OCI-LY7 (cell line): ENCODE results near the gene PSD2. TPM values are rescaled to one million over a fixed set of nuclear protein-coding genes. Genes with fewer than 3 reads are reported as not detected.

ENCODE experiments used
- BruUV-seq: library from RNA; stranded (reverse); fragments of 400-500 nt; replicated peaks from 2 replicates; lab custom pipeline; 2021; lab: Mats Ljungman, UMichigan
- CTCF ChIA-PET: fragments of 300-600 bp; sonication (Branson Sonifier 250); formaldehyde crosslinking; loops from one replicate; lab custom pipeline; 2022; ENCODE audit warnings: antibody characterized with exemption; ENCODE audit not compliant: unreplicated experiment; lab: Charles Lee
- POLR2A ChIA-PET: fragments of 300-600 bp; sonication (Branson Sonifier 250); formaldehyde crosslinking; loops from one replicate; lab custom pipeline; 2022; ENCODE audit warnings: antibody characterized with exemption; lab: Charles Lee
- DNase-seq: peaks from one replicate; pipeline ENCODE4 v3.0.0-alpha.2; 2015; ENCODE audit warnings: low spot score
- H2AFZ ChIP-seq: fragments of 200-600 bp; sonication (generic), shearing (Covaris generic); 2 replicates; pipeline ENCODE4 v1.6.1; 2014; ENCODE audit warnings: mild to moderate bottlenecking, antibody characterized with exemption, low read length, moderate library complexity
- H3K27ac ChIP-seq: fragments of 200-600 bp; sonication (generic); 2 replicates; pipeline ENCODE4 v1.5.1; 2014; ENCODE audit warnings: mixed run types, low read depth, mild to moderate bottlenecking, moderate library complexity, low read length, inconsistent platforms; ENCODE audit not compliant: poor library complexity, severe bottlenecking
- H3K36me3 ChIP-seq: fragments of 200-600 bp; sonication (generic); 2 replicates; pipeline ENCODE4 v1.6.1; 2014; ENCODE audit warnings: mild to moderate bottlenecking, antibody characterized with exemption, low read length, moderate library complexity, mixed read lengths; ENCODE audit not compliant: insufficient read depth
- H3K4me1 ChIP-seq: fragments of 200-600 bp; sonication (generic); 2 replicates; pipeline ENCODE4 v1.5.1; 2014; ENCODE audit warnings: mild to moderate bottlenecking, low read length; ENCODE audit not compliant: insufficient read depth, poor library complexity, severe bottlenecking
- H3K4me2 ChIP-seq: fragments of 200-600 bp; sonication (generic); 2 replicates; pipeline ENCODE4 v1.6.1; 2014; ENCODE audit warnings: mild to moderate bottlenecking, low read length
- H3K4me3 ChIP-seq: fragments of 200-600 bp; sonication (generic); 2 replicates; pipeline ENCODE4 v1.5.1; 2014; ENCODE audit warnings: mild to moderate bottlenecking, low read depth, low read length; ENCODE audit not compliant: poor library complexity, severe bottlenecking
- H3K79me2 ChIP-seq: fragments of 200-600 bp; sonication (generic); 2 replicates; pipeline ENCODE4 v1.6.1; 2016; ENCODE audit warnings: low read depth, mild to moderate bottlenecking, low read length, moderate library complexity, mixed read lengths; ENCODE audit not compliant: insufficient read depth
- H3K9me2 ChIP-seq: fragments of 200-600 bp; sonication (generic); 2 replicates; pipeline ENCODE4 v1.6.1; 2016; ENCODE audit warnings: mild to moderate bottlenecking, low read length, mixed read lengths; ENCODE audit not compliant: insufficient read depth
- H3K9me3 ChIP-seq: fragments of 200-600 bp; sonication (generic); 2 replicates; pipeline ENCODE4 v1.6.1; 2014; ENCODE audit warnings: mild to moderate bottlenecking, mixed run types, low read length, mixed read lengths
- H4K20me1 ChIP-seq: fragments of 200-600 bp; sonication (generic); 2 replicates; pipeline ENCODE4 v1.6.1; 2014; ENCODE audit warnings: mild to moderate bottlenecking, antibody characterized with exemption, low read length, moderate library complexity, mixed read lengths; ENCODE audit not compliant: insufficient read depth
- EZH2phosphoT487 ChIP-seq: fragments of 200-600 bp; sonication (generic); IDR thresholded peaks from 2 replicates; pipeline ENCODE4 v1.6.1; 2018; ENCODE audit warnings: low read depth, borderline replicate concordance, mild to moderate bottlenecking, mixed run types, antibody characterized with exemption, low read length, moderate library complexity, mixed read lengths
- intact Hi-C: fragments of 100-400 bp; cut with micrococcal nuclease; formaldehyde crosslinking; loops from one replicate; pipeline ENCODE4 v1.10.0; 2022; ENCODE audit not compliant: unreplicated experiment
- total RNA-seq, 2 experiments: library from RNA; depleted of rRNA in 1 of 2; stranded (reverse); fragments of >200 nt in 1 of 2; shearing (Covaris generic) in 1 of 2; gene quantifications; 2 replicates each; pipeline ENCODE4 v1.2.3, GENCODE V29; 2014 to 2022
- TF ChIP-seq, protein P1 (sequence below): fragments of 200-600 bp; sonication (generic); conservative IDR thresholded peaks from 2 replicates; pipeline ENCODE4 v1.5.1; 2014; ENCODE audit warnings: mild to moderate bottlenecking, antibody characterized with exemption, low read length, moderate library complexity, mixed read lengths

The PSD2 gene
- total RNA-seq, 2 experiments from 2014 or later: 0.11 to 0.13 TPM

DNA sequence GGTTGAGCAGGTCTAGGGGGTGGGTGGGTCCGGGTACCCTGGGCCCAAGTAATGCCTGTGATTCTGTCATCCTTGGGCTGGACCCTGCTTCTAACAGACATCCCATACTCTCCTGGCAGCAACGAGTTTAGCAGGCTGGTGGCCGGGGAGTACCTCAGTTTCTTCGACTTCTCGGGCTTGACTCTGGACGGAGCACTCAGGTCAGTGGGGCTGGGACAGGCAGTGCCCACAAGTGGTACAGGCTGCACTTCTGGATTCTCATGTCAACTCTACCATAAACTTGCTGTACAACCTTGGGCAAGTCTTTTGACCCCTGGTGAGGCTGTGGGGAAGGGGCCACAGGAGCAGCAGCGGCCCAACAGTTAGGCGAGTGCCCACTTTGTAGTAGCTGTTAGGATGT, 21.8 kb downstream of the PSD2 start:
- H2AFZ ChIP-seq: no peak overlapping the region
- H3K4me3 ChIP-seq: no peak overlapping the region
- H3K36me3 ChIP-seq: no peaks in the 10 kb centered on the region
- intact Hi-C loops: no loop called here
- ChIA-PET CTCF (no interaction called here), POLR2A (interaction anchor here (0.5 to 0.6 kb wide), 2 partner anchors 32 to 191 kb away, joined by 3 to 4 read pairs; no protein-coding TSS in a partner anchor)
- H3K27ac ChIP-seq: no peak overlapping the region
- no peak overlapping the region for H3K4me2 ChIP-seq
- no peaks in the 10 kb centered on the region for H4K20me1 ChIP-seq
- BruUV-seq: no TSS peak
- H3K9me2 ChIP-seq: no peaks in the 10 kb centered on the region
- H3K9me3 ChIP-seq: no peaks in the 10 kb centered on the region
- no peak for TF ChIP-seq EZH2phosphoT487
- TF ChIP-seq, protein P1, sequence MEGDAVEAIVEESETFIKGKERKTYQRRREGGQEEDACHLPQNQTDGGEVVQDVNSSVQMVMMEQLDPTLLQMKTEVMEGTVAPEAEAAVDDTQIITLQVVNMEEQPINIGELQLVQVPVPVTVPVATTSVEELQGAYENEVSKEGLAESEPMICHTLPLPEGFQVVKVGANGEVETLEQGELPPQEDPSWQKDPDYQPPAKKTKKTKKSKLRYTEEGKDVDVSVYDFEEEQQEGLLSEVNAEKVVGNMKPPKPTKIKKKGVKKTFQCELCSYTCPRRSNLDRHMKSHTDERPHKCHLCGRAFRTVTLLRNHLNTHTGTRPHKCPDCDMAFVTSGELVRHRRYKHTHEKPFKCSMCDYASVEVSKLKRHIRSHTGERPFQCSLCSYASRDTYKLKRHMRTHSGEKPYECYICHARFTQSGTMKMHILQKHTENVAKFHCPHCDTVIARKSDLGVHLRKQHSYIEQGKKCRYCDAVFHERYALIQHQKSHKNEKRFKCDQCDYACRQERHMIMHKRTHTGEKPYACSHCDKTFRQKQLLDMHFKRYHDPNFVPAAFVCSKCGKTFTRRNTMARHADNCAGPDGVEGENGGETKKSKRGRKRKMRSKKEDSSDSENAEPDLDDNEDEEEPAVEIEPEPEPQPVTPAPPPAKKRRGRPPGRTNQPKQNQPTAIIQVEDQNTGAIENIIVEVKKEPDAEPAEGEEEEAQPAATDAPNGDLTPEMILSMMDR: no peak
- no peaks in the 10 kb centered on the region for H3K79me2 ChIP-seq
- no peaks in the 10 kb centered on the region for H3K4me1 ChIP-seq
- no peak for DNase-seq

DNA sequence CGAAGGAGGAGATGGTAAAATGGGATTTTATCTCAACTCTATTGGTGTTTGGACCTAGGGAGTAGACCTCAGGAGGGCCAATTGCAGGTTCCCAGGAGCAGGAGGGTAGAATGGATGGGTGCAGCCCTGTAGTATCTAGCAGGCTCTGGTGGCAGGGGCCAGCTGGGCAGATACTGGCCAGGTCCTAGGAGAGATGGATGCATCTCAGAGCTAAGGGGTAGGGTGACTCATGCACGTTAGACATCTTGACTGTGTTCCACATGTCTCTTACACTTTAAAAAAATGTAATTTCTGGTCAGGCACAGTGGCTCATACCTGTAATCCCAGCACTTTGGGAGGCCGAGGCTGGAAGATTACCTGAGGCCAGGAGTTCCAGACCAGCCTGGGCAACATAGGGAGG, 22.4 kb downstream of the PSD2 start:
- no peak overlapping the region for H3K27ac ChIP-seq
- no peak overlapping the region for H2AFZ ChIP-seq
- H3K9me2 ChIP-seq: no peaks in the 10 kb centered on the region
- ChIA-PET CTCF (no interaction called here), POLR2A (no interaction called here)
- H4K20me1 ChIP-seq: no peaks in the 10 kb centered on the region
- no peak for DNase-seq
- no peak overlapping the region for H3K4me2 ChIP-seq
- TF ChIP-seq, protein P1: no peak
- no peak for TF ChIP-seq EZH2phosphoT487
- no peaks in the 10 kb centered on the region for H3K36me3 ChIP-seq
- BruUV-seq: no TSS peak
- H3K4me3 ChIP-seq: no peak overlapping the region
- intact Hi-C loops: no loop called here
- no peaks in the 10 kb centered on the region for H3K9me3 ChIP-seq
- H3K4me1 ChIP-seq: no peaks in the 10 kb centered on the region
- H3K79me2 ChIP-seq: no peaks in the 10 kb centered on the region

DNA sequence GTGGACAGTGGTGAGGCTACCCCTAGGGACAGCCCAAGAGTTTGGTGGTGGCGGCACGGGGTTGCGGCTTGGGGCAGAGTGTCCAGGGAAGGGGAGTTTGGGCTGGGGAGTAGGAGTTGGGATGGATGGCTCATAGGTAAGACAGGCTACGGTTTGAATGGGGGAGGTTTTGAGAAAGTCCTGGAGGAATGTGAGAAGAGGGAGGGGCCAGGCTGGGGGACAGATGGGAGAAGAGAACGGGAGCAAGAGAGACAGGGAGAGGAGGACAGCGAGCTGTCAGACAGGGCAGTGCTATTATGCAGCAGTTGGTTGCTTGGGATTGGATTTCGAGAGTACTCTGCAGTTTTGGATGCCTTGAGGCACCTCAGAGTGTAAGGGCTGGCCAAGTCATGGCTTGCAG, 24.5 kb downstream of the PSD2 start:
- ChIA-PET CTCF (no interaction called here), POLR2A (no interaction called here)

More for the DNA sequence above, 24.5 kb downstream of the PSD2 start:
- Histone ChIP-seq H3K9me2 (no peaks in the 10 kb centered on the region), H4K20me1 (no peaks in the 10 kb centered on the region), H3K79me2 (no peaks in the 10 kb centered on the region), H3K9me3 (no peaks in the 10 kb centered on the region), H3K4me2 (no peak overlapping the region), H3K4me1 (no peaks in the 10 kb centered on the region), H3K36me3 (no peaks in the 10 kb centered on the region), H3K4me3 (no peak overlapping the region), H2AFZ (no peak overlapping the region), H3K27ac (no peak overlapping the region)
- intact Hi-C loops: no loop called here
- TF ChIP-seq, protein P1: no peak
- TF ChIP-seq EZH2phosphoT487: no peak
- no peak for DNase-seq
- BruUV-seq: no TSS peak
